CD8-positive, alpha-beta memory T cell (primary cell): ENCODE results near the gene PPP6R3. TPM values are rescaled to one million over a fixed set of nuclear protein-coding genes. Genes with fewer than 3 reads are reported as not detected.

Experiments
- CTCF ChIA-PET: fragments of 350-600 bp; sonication (Branson Sonifier 250); formaldehyde crosslinking; loops from one replicate; lab custom pipeline; 2021; ENCODE audit warnings: antibody characterized with exemption; lab: Charles Lee
- POLR2A ChIA-PET: fragments of 350-600 bp; sonication (Branson Sonifier 250); formaldehyde crosslinking; loops from one replicate; lab custom pipeline; 2021; ENCODE audit warnings: antibody characterized with exemption; lab: Charles Lee
- DNase-seq, 5 donors: peaks; one replicate each; pipeline versions ENCODE4 v3.0.0 to v3.0.0-alpha.2; 2020 to 2022; ENCODE audit warnings: mixed read lengths in 1 of 5
- H3K27ac ChIP-seq: one replicate; pipeline ENCODE4 v1.7.0; 2013; ENCODE audit warnings: low read depth, mild to moderate bottlenecking, low read length, moderate library complexity
- H3K27me3 ChIP-seq: 2 replicates; pipeline ENCODE4 v1.7.0; 2013; ENCODE audit warnings: low read length, mild to moderate bottlenecking; ENCODE audit not compliant: insufficient read depth, poor library complexity, severe bottlenecking
- H3K36me3 ChIP-seq: 2 replicates; pipeline ENCODE4 v1.7.0; 2013; ENCODE audit warnings: mild to moderate bottlenecking, low read length, moderate library complexity; ENCODE audit not compliant: insufficient read depth
- H3K4me1 ChIP-seq: 2 replicates; pipeline ENCODE4 v1.7.0; 2013; ENCODE audit warnings: mild to moderate bottlenecking, low read length, moderate library complexity; ENCODE audit not compliant: insufficient read depth
- H3K4me3 ChIP-seq: 2 replicates; pipeline ENCODE4 v1.7.0; 2013; ENCODE audit warnings: mild to moderate bottlenecking, low read length
- H3K9me3 ChIP-seq: 2 replicates; pipeline ENCODE4 v1.7.0; 2013; ENCODE audit warnings: mild to moderate bottlenecking, low read length
- H3K27ac Mint-ChIP-seq, 8 donors: one replicate each; pipeline ENCODE4 v1.8.0; 2020 to 2021; ENCODE audit warnings: mixed read lengths in 8 of 8, mild to moderate bottlenecking in 6 of 8, inconsistent platforms in 3 of 8, moderate library complexity in 3 of 8
- H3K27me3 Mint-ChIP-seq, 2 donors: one replicate each; pipeline ENCODE4 v1.8.0; 2020 to 2021; ENCODE audit warnings: mixed read lengths in 2 of 2, mild to moderate bottlenecking in 1 of 2, moderate library complexity in 1 of 2
- H3K36me3 Mint-ChIP-seq, 3 donors: one replicate each; pipeline ENCODE4 v1.8.0; 2020 to 2021; ENCODE audit warnings: mixed read lengths in 3 of 3, inconsistent platforms in 1 of 3, mild to moderate bottlenecking in 1 of 3
- H3K4me1 Mint-ChIP-seq, 3 donors: one replicate each; pipeline ENCODE4 v1.8.0; 2020 to 2021; ENCODE audit warnings: mixed read lengths in 3 of 3, inconsistent platforms in 1 of 3, mild to moderate bottlenecking in 1 of 3
- H3K4me3 Mint-ChIP-seq, 7 donors: one replicate each; pipeline ENCODE4 v1.8.0; 2020 to 2021; ENCODE audit warnings: mixed read lengths in 7 of 7, mild to moderate bottlenecking in 6 of 7, moderate library complexity in 4 of 7, inconsistent platforms in 2 of 7
- H3K9me3 Mint-ChIP-seq, 5 donors: one replicate each; pipeline ENCODE4 v1.8.0; 2020 to 2022; ENCODE audit warnings: mixed read lengths in 5 of 5, mild to moderate bottlenecking in 3 of 5, moderate library complexity in 2 of 5, inconsistent platforms in 1 of 5
- polyA plus RNA-seq: library from polyadenylated mRNA; unstranded; fragments of 300-500 nt; fragmentation: Illumina TruSeq; gene quantifications from one replicate; pipeline ENCODE4 v1.2.3, GENCODE V29; 2021
- total RNA-seq, 2 experiments: library from RNA; stranded (reverse); gene quantifications; one replicate each; pipeline ENCODE4 v1.2.3, GENCODE V29; 2021

PPP6R3 gene
- total and polyA plus RNA-seq, 3 experiments from 2014 or later = 49.3 to 119 (median 118) TPM

DNA sequence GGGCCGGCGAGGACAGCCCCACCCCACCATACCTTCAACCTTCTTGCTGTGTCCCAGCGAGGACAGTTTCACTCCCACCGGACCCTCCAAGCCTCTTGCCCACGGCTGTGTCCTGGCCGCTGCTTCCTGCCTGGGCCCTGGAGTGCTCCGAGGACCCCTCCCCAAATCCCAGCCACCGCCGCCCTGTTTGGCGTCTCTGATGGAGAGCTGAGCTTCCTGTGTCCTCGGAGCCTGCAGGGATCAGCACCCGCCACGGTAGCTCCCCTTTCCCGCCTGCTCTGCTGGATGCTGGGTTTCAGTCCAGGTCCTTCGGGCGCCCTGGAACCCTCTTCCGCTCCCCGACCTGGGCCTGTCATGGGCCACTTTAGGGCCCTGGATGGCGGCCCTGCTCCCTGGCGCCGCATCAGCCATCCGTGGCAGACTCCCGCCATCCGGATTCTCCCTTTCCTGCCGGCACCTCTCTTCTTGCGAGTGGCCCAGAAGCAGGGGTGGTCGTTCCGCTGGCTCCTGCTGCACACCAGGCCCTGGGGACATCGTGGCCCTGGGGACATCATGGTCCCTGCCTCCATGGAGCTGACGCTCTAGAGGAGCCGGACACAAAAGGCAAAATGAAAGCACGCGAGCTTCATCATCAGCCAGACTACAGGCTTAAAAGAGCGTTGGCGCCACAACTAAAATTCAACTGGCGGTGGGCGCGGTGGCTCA lies 189.5 kb downstream of the PPP6R3 start:
- Mint-ChIP-seq H3K9me3 (peaks cover 7 to 14% (median 13%) of the 10 kb centered on the region in 5 donors), H3K4me3 (peak overlapping the region in 1 of 7 donors; percentile 56), H3K27ac (no peak overlapping the region), H3K27me3 (peaks cover 7 to 21% of the 10 kb centered on the region in 2 donors), H3K4me1 (no peaks in the 10 kb centered on the region), H3K36me3 (peaks cover 0 to 4% (median 3%) of the 10 kb centered on the region in 3 donors)
- ChIA-PET POLR2A (no interaction called here), CTCF (no interaction called here)
- Histone ChIP-seq H3K9me3 (no peaks in the 10 kb centered on the region), H3K4me1 (no peaks in the 10 kb centered on the region), H3K27me3 (no peaks in the 10 kb centered on the region), H3K4me3 (no peak overlapping the region), H3K27ac (no peak overlapping the region), H3K36me3 (no peaks in the 10 kb centered on the region)
- no peak for DNase-seq

DNA sequence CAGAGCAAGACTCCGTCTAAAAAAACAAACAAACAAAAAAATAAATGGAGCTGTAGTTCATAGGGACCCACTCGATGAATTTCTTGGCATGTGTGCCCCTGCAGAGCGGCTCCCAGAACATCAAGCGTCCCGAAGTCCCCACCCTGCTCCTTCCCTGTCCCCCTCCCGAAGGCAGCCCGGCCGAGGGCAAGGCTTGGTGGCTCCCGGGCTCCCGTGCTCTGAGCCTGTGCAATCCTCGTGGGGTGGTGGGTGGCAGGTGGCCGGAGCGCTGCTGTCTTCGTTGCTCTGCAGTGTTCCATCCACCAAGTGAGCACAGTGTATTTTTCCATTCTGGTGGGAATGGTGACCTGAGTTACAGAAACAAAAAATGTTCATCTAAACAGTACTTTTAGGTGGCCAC lies 190.2 kb downstream of the PPP6R3 start:
- peaks cover 0 to 4% (median 3%) of the 10 kb centered on the region in 3 donors for H3K36me3 Mint-ChIP-seq
- Histone ChIP-seq H3K27me3 (no peaks in the 10 kb centered on the region), H3K36me3 (no peaks in the 10 kb centered on the region), H3K27ac (no peak overlapping the region), H3K4me3 (no peak overlapping the region), H3K4me1 (no peaks in the 10 kb centered on the region), H3K9me3 (no peaks in the 10 kb centered on the region)
- peaks cover 10 to 29% of the 10 kb centered on the region in 2 donors for H3K27me3 Mint-ChIP-seq
- POLR2A ChIA-PET = no interaction called here
- no peak overlapping the region for H3K4me3 Mint-ChIP-seq
- no peak overlapping the region for H3K27ac Mint-ChIP-seq
- H3K4me1 Mint-ChIP-seq = no peaks in the 10 kb centered on the region
- no peak for DNase-seq
- CTCF ChIA-PET = no interaction called here
- peaks cover 7 to 14% (median 11%) of the 10 kb centered on the region in 5 donors for H3K9me3 Mint-ChIP-seq

DNA sequence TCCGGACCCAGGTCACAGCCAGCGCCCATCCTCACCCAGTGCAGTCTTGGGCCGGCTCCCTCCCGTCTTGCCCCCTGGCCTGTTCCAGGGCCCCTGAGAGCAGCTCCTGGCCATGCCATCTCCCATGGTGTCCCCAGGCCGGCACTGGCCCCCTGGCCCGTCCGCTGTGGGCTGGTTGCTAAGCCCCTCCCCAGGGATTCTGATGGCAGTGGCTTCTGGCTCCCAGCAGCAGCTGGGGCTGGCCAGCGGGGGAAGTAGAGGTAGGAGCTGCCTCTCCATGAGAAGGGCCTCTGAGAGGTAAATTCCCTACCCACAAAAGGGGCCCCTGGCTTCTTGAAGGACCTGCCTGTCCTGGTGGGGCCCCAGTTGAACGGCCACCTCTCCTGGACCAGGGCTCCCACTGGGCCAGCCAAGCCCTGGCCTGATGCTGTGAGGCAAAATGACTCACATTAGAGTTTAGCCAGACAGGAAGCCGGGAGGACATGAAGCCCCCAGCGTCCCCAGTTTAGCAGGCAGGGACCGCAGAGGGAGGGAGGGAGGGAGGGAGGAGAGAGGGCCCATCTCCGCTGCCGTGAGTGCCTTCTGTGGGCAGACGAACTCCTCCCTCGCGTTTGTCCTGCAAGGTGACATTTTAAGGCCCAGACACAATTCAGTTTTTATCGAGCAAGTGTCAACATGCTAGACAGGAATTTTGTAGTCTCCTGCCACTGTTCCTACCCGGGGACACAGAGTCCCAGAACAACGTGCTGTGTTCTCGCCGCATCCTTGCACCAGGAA lies 190.8 kb downstream of the PPP6R3 start:
- Histone ChIP-seq H3K9me3 (no peaks in the 10 kb centered on the region), H3K4me1 (no peaks in the 10 kb centered on the region), H3K36me3 (no peaks in the 10 kb centered on the region), H3K27me3 (no peaks in the 10 kb centered on the region), H3K27ac (no peak overlapping the region), H3K4me3 (no peak overlapping the region)
- H3K4me1 Mint-ChIP-seq = no peaks in the 10 kb centered on the region
- peaks cover 6 to 14% (median 7%) of the 10 kb centered on the region in 5 donors for H3K9me3 Mint-ChIP-seq
- no peak overlapping the region for H3K4me3 Mint-ChIP-seq
- DNase-seq = no peak
- peaks cover 0 to 4% (median 3%) of the 10 kb centered on the region in 3 donors for H3K36me3 Mint-ChIP-seq
- ChIA-PET POLR2A (no interaction called here), CTCF (no interaction called here)
- peaks cover 11 to 30% of the 10 kb centered on the region in 2 donors for H3K27me3 Mint-ChIP-seq
- H3K27ac Mint-ChIP-seq = no peak overlapping the region

DNA sequence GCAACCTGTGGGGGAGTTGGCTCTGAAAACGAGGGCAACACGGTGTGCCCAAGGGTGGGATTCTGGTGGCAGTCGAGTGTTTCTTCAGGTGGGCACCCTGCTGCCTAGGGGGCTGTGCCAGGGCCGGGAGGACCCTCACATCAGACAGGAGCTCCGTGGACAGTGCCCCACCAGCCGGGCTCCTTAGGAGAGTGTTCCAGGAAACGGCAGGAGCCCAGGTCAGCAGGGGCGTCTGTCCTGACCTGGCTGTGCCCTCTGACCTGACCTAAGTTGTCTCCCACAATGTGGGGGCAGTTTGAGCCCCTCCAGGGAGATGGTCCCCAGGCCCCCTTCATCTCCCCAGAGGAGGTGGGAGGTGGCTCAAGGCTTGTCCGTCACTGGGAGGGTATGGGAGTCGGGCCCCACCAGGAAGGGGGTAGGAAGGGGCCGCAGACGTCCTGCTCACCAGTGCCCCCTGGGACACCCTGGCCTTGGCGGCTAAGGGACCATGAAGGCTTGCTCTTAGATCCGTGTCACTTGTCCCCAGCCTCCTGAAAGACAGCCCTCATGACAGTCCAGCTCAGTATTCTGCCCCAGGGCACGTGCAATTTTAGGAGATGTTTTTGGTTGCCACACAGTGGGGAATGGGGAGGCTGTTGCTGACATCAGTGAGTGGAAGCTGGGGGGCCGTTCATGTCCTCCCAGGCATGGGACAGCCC lies 191.6 kb downstream of the PPP6R3 start:
- POLR2A ChIA-PET = no interaction called here
- Histone ChIP-seq H3K36me3 (no peaks in the 10 kb centered on the region), H3K27me3 (no peaks in the 10 kb centered on the region), H3K9me3 (no peaks in the 10 kb centered on the region), H3K4me3 (no peak overlapping the region), H3K4me1 (no peaks in the 10 kb centered on the region), H3K27ac (no peak overlapping the region)
- DNase-seq = no peak
- peak overlapping the region in 1 of 8 donors; percentile 19 for H3K27ac Mint-ChIP-seq
- no peaks in the 10 kb centered on the region for H3K4me1 Mint-ChIP-seq
- peaks cover 12 to 36% of the 10 kb centered on the region in 2 donors for H3K27me3 Mint-ChIP-seq
- no peak overlapping the region for H3K4me3 Mint-ChIP-seq
- CTCF ChIA-PET = no interaction called here
- peaks cover 0 to 4% (median 3%) of the 10 kb centered on the region in 3 donors for H3K36me3 Mint-ChIP-seq
- H3K9me3 Mint-ChIP-seq = peaks cover 3 to 6% (median 4%) of the 10 kb centered on the region in 5 donors

DNA sequence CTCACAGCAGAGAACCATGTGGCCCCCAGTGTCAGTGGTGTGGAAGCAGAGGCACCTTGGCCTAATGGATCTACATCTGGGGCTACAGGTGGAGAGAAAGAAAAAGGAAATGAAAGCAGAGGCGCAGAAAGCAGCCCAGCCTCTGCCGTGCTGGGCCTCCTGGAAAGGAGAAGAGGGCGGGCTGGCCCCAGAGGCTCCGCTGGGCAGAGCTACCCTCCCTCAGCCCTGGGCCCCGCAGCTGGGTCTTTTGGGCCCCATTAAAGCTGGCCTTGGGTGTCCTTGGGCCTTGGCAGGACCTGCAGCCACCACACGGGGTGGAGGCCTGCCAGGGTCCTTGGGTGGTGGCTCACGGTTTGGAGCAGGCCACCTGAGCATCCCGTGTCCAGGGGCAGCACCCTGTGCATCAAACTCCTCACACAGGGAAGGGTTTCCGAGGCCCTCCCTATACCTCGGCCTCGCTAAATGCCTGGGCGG lies 192.2 kb downstream of the PPP6R3 start:
- Histone ChIP-seq H3K27ac (no peak overlapping the region), H3K27me3 (no peaks in the 10 kb centered on the region), H3K9me3 (no peaks in the 10 kb centered on the region), H3K4me1 (no peaks in the 10 kb centered on the region), H3K36me3 (no peaks in the 10 kb centered on the region), H3K4me3 (no peak overlapping the region)
- Mint-ChIP-seq H3K4me1 (no peaks in the 10 kb centered on the region), H3K27ac (peak overlapping the region in 1 of 8 donors; percentile 19), H3K27me3 (peaks cover 13 to 36% of the 10 kb centered on the region in 2 donors), H3K36me3 (no peaks in the 10 kb centered on the region), H3K4me3 (no peak overlapping the region), H3K9me3 (peaks cover 0 to under 1% (median 0%) of the 10 kb centered on the region in 5 donors)
- no peak for DNase-seq
- POLR2A ChIA-PET = no interaction called here
- CTCF ChIA-PET = no interaction called here

DNA sequence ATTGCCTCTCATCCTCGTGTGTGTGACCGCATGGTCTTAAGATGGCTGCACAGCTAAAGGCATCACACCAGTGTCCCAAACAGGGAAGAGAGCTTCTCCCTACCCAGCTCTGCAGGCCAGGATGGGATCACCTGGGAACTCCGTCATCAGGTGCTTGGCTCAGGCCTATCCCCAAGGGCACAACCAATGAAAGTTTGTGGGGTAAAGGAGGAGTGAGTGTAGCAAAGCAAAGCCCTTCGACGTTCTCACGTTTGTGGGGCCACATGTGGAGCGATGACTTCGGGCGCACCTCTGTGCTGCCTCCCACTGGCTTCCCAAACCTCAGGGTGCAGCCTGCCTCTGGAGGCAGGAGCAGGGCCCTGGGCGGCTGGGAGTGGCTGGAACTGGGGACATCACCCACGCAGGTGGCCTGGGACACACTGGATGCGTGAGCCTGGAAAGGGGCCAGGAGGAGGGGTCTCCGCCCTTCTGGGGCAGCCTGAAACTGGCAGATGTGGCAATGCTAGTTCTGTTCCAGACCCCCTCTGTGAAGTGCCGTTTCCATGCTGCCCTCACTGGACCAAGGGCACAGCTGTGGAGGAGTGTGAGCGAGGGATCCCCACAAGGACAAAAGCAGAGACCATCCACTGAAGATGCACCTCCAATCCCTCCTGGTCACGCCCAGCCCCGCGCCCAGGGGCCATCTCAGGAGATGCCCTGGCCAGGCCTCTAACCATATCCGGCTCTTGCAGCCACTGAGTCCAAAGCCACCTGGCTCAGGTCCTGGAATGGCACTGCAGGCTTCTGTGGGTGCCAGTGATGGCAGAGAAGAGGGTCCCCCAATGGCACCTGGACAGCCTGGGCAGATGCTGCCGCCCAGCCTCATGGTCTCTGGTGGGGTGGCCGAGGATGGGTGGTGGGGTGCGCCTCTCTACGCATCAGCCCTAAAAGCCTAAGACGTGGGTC lies 193.2 kb downstream of the PPP6R3 start:
- Mint-ChIP-seq H3K27me3 (peaks cover 10 to 39% of the 10 kb centered on the region in 2 donors), H3K4me3 (no peak overlapping the region), H3K9me3 (no peaks in the 10 kb centered on the region), H3K4me1 (no peaks in the 10 kb centered on the region), H3K27ac (no peak overlapping the region), H3K36me3 (no peaks in the 10 kb centered on the region)
- DNase-seq = no peak
- H3K36me3 ChIP-seq = no peaks in the 10 kb centered on the region
- no peak overlapping the region for H3K27ac ChIP-seq
- no peaks in the 10 kb centered on the region for H3K9me3 ChIP-seq
- no peaks in the 10 kb centered on the region for H3K4me1 ChIP-seq
- POLR2A ChIA-PET = no interaction called here
- CTCF ChIA-PET = no interaction called here
- H3K27me3 ChIP-seq = no peaks in the 10 kb centered on the region
- H3K4me3 ChIP-seq = no peak overlapping the region

DNA sequence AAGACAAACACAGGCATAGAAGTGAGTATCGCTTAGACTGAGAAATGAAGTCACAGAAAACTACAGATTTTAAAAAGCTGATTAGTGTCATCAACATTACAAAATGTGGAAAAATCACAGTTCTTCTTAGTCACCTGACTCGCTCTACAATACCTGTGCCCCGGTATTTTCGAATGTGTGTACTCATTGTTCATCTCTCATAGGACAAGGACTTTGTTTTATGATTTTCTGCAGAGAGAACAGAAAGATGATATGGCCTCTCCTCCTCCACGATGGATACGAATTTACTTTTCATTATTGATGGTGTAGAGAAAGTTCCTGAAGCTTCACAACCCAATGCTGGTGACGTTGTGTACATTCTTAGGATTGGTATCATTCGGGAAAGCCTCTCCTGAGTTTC lies 194.4 kb downstream of the PPP6R3 start:
- H3K36me3 ChIP-seq = no peaks in the 10 kb centered on the region
- no peak overlapping the region for H3K27ac ChIP-seq
- no peak for DNase-seq
- H3K4me3 Mint-ChIP-seq = no peak overlapping the region
- no peaks in the 10 kb centered on the region for H3K4me1 ChIP-seq
- CTCF ChIA-PET = no interaction called here
- H3K27ac Mint-ChIP-seq = no peak overlapping the region
- no peak overlapping the region for H3K4me3 ChIP-seq
- peaks cover 8 to 33% of the 10 kb centered on the region in 2 donors for H3K27me3 Mint-ChIP-seq
- POLR2A ChIA-PET = no interaction called here
- H3K9me3 ChIP-seq = no peaks in the 10 kb centered on the region
- H3K27me3 ChIP-seq = no peaks in the 10 kb centered on the region
- no peaks in the 10 kb centered on the region for H3K36me3 Mint-ChIP-seq
- no peaks in the 10 kb centered on the region for H3K4me1 Mint-ChIP-seq
- H3K9me3 Mint-ChIP-seq = no peaks in the 10 kb centered on the region
